GM23338 (cell line): ENCODE results near the gene GLIS2. TPM values are rescaled to one million over a fixed set of nuclear protein-coding genes. Genes with fewer than 3 reads are reported as not detected.
A peak's percentile ranks its signal among the peaks of the same experiment; 100 is the strongest.

Source experiments
- ATAC-seq: fragments of 200-7000 bp; cut with Tn5 transposase; 3 replicates; pipeline ENCODE4 v1.9.1; 2020
- DNase-seq: peaks from one replicate; pipeline ENCODE4 v3.0.0-alpha.2; 2015; ENCODE audit warnings: low spot score
- H2AFZ ChIP-seq: fragments of 200-600 bp; sonication (generic); 2 replicates; pipeline ENCODE4 v1.8.0; 2016; ENCODE audit warnings: antibody characterized with exemption, mild to moderate bottlenecking, moderate library complexity
- H3F3A ChIP-seq: fragments of 200-600 bp; sonication (generic); replicated peaks from 2 replicates; pipeline ENCODE4 v1.8.0; 2017; ENCODE audit warnings: antibody characterized with exemption, mixed run types, low read depth
- H3K27ac ChIP-seq: fragments of 200-600 bp; sonication (generic); 2 replicates; pipeline ENCODE4 v1.6.1; 2016; ENCODE audit warnings: low read depth
- H3K27me3 ChIP-seq: fragments of 200-600 bp; sonication (generic); 2 replicates; pipeline ENCODE4 v1.8.0; 2016; ENCODE audit warnings: mild to moderate bottlenecking, mixed run types, moderate library complexity; ENCODE audit not compliant: insufficient read depth
- H3K36me3 ChIP-seq: fragments of 200-600 bp; sonication (generic); 2 replicates; pipeline ENCODE4 v1.8.0; 2016; ENCODE audit warnings: mild to moderate bottlenecking; ENCODE audit not compliant: insufficient read depth
- H3K4me1 ChIP-seq: fragments of 200-600 bp; sonication (generic); 2 replicates; pipeline ENCODE4 v1.8.0; 2016; ENCODE audit warnings: mild to moderate bottlenecking, moderate library complexity; ENCODE audit not compliant: insufficient read depth
- H3K4me2 ChIP-seq: fragments of 200-600 bp; sonication (generic); 2 replicates; pipeline ENCODE4 v1.7.1; 2017; ENCODE audit warnings: mixed run types
- H3K4me3 ChIP-seq: fragments of 200-600 bp; sonication (generic); 2 replicates; pipeline ENCODE4 v1.6.1; 2016; ENCODE audit warnings: mixed run types
- H3K79me2 ChIP-seq: fragments of 200-600 bp; sonication (generic); replicated peaks from 2 replicates; pipeline ENCODE4 v1.8.0; 2017; ENCODE audit warnings: mild to moderate bottlenecking; ENCODE audit not compliant: insufficient read depth
- H3K9me2 ChIP-seq: fragments of 200-600 bp; sonication (generic); 2 replicates; pipeline ENCODE4 v1.8.0; 2017; ENCODE audit not compliant: insufficient read depth
- H4K20me1 ChIP-seq: fragments of 200-600 bp; sonication (generic); replicated peaks from 2 replicates; pipeline ENCODE4 v1.8.0; 2017; ENCODE audit warnings: mild to moderate bottlenecking; ENCODE audit not compliant: insufficient read depth
- H3K27ac Mint-ChIP-seq: 2 replicates; pipeline ENCODE4 v1.8.0; 2020; ENCODE audit warnings: inconsistent platforms, mild to moderate bottlenecking, moderate library complexity, mixed read lengths
- H3K27me3 Mint-ChIP-seq: 3 replicates; pipeline ENCODE4 v1.8.0; 2022; ENCODE audit warnings: low read depth, mild to moderate bottlenecking, moderate library complexity, mixed read lengths, inconsistent platforms; ENCODE audit not compliant: insufficient read depth, poor library complexity
- H3K36me3 Mint-ChIP-seq: 3 replicates; pipeline ENCODE4 v1.8.0; 2021; ENCODE audit warnings: low read depth, mild to moderate bottlenecking, inconsistent platforms, moderate library complexity, mixed read lengths
- H3K4me1 Mint-ChIP-seq: 3 replicates; pipeline ENCODE4 v1.8.0; 2020; ENCODE audit warnings: mild to moderate bottlenecking, inconsistent platforms, mixed read lengths
- H3K4me3 Mint-ChIP-seq: 3 replicates; pipeline ENCODE4 v1.8.0; 2021; ENCODE audit warnings: moderate library complexity, mild to moderate bottlenecking, inconsistent platforms, mixed read lengths
- H3K9me3 Mint-ChIP-seq: 3 replicates; pipeline ENCODE4 v1.8.0; 2020; ENCODE audit warnings: moderate library complexity, mild to moderate bottlenecking, inconsistent platforms, mixed read lengths
- CREB1 ChIP-seq: fragments of 250-450 bp; sonication (Bioruptor Pico); IDR thresholded peaks from 2 replicates; pipeline ENCODE4 v1.5.0; 2020; ENCODE audit warnings: low read depth, mild to moderate bottlenecking, moderate library complexity
- EZH2 ChIP-seq: fragments of 200-600 bp; sonication (generic); IDR thresholded peaks from one replicate; pipeline ENCODE4 v1.8.0; 2017; ENCODE audit warnings: antibody characterized with exemption, mild to moderate bottlenecking, low read depth; ENCODE audit not compliant: unreplicated experiment
- JUNB ChIP-seq: IDR thresholded peaks from one replicate; pipeline ENCODE4 v1.6.1; 2016; ENCODE audit warnings: antibody characterized with exemption; ENCODE audit not compliant: unreplicated experiment
- NANOG ChIP-seq: IDR thresholded peaks from 2 replicates; pipeline ENCODE4 v1.6.1; 2016; ENCODE audit warnings: antibody characterized with exemption, borderline replicate concordance
- POLR2AphosphoS5 ChIP-seq: IDR thresholded peaks from 2 replicates; pipeline ENCODE4 v1.6.1; 2016; ENCODE audit warnings: antibody characterized with exemption, low read depth
- STAT1 ChIP-seq: IDR thresholded peaks from one replicate; pipeline ENCODE4 v1.6.1; 2016; ENCODE audit warnings: antibody characterized with exemption; ENCODE audit not compliant: unreplicated experiment
- ZNF331 ChIP-seq: fragments of 250-450 bp; sonication (Bioruptor Pico); IDR thresholded peaks from 2 replicates; pipeline ENCODE4 v1.5.0; 2020; ENCODE audit warnings: low read depth, mild to moderate bottlenecking, moderate library complexity
- polyA plus RNA-seq: library from polyadenylated mRNA; unstranded; fragments of >200 nt; fragmentation: Nextera tagmentation; extraction: Ambion mirVana; gene quantifications from 2 replicates; pipeline ENCODE4 v1.2.1, GENCODE V29; 2016
- total RNA-seq: library from RNA; depleted of rRNA; stranded (reverse); fragments of >200 nt; shearing (Covaris generic); gene quantifications from 2 replicates; pipeline ENCODE4 v1.2.3, GENCODE V29; 2014
- TF ChIP-seq, protein P1 (sequence below), 2 experiments: fragments of 200-600 bp in 1 of 2; sonication (generic) in 1 of 2; conservative IDR thresholded peaks; 2 replicates each; pipeline versions ENCODE4 v1.5.1 to v1.6.1; 2016 to 2017; ENCODE audit warnings: antibody characterized with exemption in 2 of 2, low read depth in 2 of 2, mild to moderate bottlenecking in 2 of 2, moderate library complexity in 1 of 2
- TF ChIP-seq, protein P2 (sequence below): IDR thresholded peaks from 2 replicates; pipeline ENCODE4 v1.6.1; 2016; ENCODE audit warnings: antibody characterized with exemption
- TF ChIP-seq, protein P3 (sequence below): IDR thresholded peaks from one replicate; pipeline ENCODE4 v1.6.1; 2018; ENCODE audit warnings: antibody characterized with exemption; ENCODE audit not compliant: unreplicated experiment

The GLIS2 gene
- total and polyA plus RNA-seq, 2 experiments from 2014 or later, result 8.2 to 10.2 TPM

DNA sequence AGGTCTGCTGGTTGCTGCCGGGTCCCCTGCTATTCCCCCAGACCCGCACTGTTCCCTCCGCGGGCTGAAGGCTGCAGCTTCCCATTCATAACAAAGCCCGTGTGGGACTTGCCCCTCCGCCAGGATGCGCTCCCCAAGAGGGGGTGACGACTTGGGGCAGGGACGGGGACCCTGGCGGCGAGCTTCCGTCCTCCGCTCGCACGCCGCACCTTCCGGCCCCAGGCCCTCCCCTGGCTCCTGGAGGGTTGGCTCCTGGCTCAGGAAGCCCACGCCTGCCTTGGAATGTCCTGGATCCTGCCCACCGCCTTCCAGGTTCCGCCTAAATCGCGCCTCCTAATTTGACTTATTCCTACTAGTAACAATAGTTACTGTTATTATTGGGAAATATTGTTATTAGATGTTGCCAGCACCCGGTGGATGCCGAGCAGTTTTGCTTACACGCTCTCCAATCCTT is 42.0 kb upstream of the GLIS2 start:
- H2AFZ ChIP-seq, result peak overlapping the region; percentile 58
- peaks cover under 1% of the 10 kb centered on the region for H4K20me1 ChIP-seq
- peak overlapping the region; percentile 94 for H3K27ac Mint-ChIP-seq
- peak overlapping the region; percentile 94 for H3K4me3 Mint-ChIP-seq
- peaks cover 10% of the 10 kb centered on the region for H3K4me1 ChIP-seq
- H3F3A ChIP-seq, result peaks cover 27% of the 10 kb centered on the region
- H3K9me3 Mint-ChIP-seq, result peaks cover 4% of the 10 kb centered on the region; the same call in 2 of the 3 replicates
- H3K4me1 Mint-ChIP-seq, result peaks cover 14% of the 10 kb centered on the region
- DNase-seq (peak; percentile 94), ATAC-seq (peak; percentile 61)
- H3K27me3 ChIP-seq, result no peaks in the 10 kb centered on the region
- H3K27ac ChIP-seq, result peak overlapping the region; percentile 99
- peaks cover 22% of the 10 kb centered on the region for H3K36me3 Mint-ChIP-seq
- H3K9me2 ChIP-seq, result no peaks in the 10 kb centered on the region
- peaks cover 38% of the 10 kb centered on the region for H3K79me2 ChIP-seq
- TF ChIP-seq ZNF331 (no peak), STAT1 (no peak), POLR2AphosphoS5 (peak; percentile 63; the same call in 1 of the 2 replicates), CREB1 (CRISPR knock-in tag) (0 out of 2 replicates have a peak, but pooled peaks have one; percentile 43)
- TF ChIP-seq, protein P1, sequence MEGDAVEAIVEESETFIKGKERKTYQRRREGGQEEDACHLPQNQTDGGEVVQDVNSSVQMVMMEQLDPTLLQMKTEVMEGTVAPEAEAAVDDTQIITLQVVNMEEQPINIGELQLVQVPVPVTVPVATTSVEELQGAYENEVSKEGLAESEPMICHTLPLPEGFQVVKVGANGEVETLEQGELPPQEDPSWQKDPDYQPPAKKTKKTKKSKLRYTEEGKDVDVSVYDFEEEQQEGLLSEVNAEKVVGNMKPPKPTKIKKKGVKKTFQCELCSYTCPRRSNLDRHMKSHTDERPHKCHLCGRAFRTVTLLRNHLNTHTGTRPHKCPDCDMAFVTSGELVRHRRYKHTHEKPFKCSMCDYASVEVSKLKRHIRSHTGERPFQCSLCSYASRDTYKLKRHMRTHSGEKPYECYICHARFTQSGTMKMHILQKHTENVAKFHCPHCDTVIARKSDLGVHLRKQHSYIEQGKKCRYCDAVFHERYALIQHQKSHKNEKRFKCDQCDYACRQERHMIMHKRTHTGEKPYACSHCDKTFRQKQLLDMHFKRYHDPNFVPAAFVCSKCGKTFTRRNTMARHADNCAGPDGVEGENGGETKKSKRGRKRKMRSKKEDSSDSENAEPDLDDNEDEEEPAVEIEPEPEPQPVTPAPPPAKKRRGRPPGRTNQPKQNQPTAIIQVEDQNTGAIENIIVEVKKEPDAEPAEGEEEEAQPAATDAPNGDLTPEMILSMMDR (conservative IDR thresholded peaks at IDR 0.05; ENCODE audit: low read depth in 2 of 2), result peak; percentile 52 to 60
- TF ChIP-seq, protein P2, sequence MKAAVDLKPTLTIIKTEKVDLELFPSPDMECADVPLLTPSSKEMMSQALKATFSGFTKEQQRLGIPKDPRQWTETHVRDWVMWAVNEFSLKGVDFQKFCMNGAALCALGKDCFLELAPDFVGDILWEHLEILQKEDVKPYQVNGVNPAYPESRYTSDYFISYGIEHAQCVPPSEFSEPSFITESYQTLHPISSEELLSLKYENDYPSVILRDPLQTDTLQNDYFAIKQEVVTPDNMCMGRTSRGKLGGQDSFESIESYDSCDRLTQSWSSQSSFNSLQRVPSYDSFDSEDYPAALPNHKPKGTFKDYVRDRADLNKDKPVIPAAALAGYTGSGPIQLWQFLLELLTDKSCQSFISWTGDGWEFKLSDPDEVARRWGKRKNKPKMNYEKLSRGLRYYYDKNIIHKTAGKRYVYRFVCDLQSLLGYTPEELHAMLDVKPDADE, result peak; percentile 47; the same call in 1 of the 2 replicates
- H3K4me3 ChIP-seq, result peak overlapping the region; percentile 97
- peak overlapping the region; percentile 90 for H3K4me2 ChIP-seq
- no peaks in the 10 kb centered on the region for H3K36me3 ChIP-seq
- peaks cover 27% of the 10 kb centered on the region for H3K27me3 Mint-ChIP-seq

DNA sequence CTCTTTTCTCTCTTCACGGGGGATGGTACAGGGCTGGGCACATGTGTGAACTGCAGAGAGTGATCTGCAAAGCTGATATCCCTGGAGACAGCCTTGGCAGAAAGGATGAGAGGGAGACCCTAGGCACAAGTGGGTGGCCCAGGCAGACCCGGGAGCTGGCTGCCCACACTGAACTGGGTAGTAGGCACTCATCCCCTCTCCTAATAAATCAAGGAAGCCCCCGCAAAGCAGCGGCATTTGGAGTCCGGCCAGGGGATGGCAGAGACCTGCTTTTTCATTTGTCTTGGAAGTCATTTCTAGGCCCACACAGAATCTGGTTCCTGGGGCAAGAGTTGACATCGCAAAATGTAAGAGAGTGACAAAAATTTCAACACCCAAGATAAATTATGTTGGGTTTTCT is 40.0 kb upstream of the GLIS2 start:
- peaks cover 1% of the 10 kb centered on the region for H3K4me1 ChIP-seq
- no peaks in the 10 kb centered on the region; the same call in 1 of the 2 replicates for H4K20me1 ChIP-seq
- H3F3A ChIP-seq, result peaks cover 27% of the 10 kb centered on the region
- no peak overlapping the region for H2AFZ ChIP-seq
- Mint-ChIP-seq H3K27ac (no peak overlapping the region), H3K27me3 (peaks cover 26% of the 10 kb centered on the region), H3K9me3 (peaks cover 11% of the 10 kb centered on the region), H3K4me3 (no peak overlapping the region), H3K36me3 (peaks cover 13% of the 10 kb centered on the region), H3K4me1 (peaks cover 8% of the 10 kb centered on the region)
- DNase-seq (no peak), ATAC-seq (no peak)
- no peak overlapping the region for H3K4me3 ChIP-seq
- no peaks in the 10 kb centered on the region for H3K36me3 ChIP-seq
- H3K4me2 ChIP-seq, result no peak overlapping the region
- no peaks in the 10 kb centered on the region for H3K9me2 ChIP-seq
- no peak overlapping the region for H3K27ac ChIP-seq
- peaks cover 18% of the 10 kb centered on the region for H3K79me2 ChIP-seq
- no peaks in the 10 kb centered on the region for H3K27me3 ChIP-seq
- TF ChIP-seq EZH2, result no peak
- TF ChIP-seq STAT1, result no peak
- TF ChIP-seq, protein P3, sequence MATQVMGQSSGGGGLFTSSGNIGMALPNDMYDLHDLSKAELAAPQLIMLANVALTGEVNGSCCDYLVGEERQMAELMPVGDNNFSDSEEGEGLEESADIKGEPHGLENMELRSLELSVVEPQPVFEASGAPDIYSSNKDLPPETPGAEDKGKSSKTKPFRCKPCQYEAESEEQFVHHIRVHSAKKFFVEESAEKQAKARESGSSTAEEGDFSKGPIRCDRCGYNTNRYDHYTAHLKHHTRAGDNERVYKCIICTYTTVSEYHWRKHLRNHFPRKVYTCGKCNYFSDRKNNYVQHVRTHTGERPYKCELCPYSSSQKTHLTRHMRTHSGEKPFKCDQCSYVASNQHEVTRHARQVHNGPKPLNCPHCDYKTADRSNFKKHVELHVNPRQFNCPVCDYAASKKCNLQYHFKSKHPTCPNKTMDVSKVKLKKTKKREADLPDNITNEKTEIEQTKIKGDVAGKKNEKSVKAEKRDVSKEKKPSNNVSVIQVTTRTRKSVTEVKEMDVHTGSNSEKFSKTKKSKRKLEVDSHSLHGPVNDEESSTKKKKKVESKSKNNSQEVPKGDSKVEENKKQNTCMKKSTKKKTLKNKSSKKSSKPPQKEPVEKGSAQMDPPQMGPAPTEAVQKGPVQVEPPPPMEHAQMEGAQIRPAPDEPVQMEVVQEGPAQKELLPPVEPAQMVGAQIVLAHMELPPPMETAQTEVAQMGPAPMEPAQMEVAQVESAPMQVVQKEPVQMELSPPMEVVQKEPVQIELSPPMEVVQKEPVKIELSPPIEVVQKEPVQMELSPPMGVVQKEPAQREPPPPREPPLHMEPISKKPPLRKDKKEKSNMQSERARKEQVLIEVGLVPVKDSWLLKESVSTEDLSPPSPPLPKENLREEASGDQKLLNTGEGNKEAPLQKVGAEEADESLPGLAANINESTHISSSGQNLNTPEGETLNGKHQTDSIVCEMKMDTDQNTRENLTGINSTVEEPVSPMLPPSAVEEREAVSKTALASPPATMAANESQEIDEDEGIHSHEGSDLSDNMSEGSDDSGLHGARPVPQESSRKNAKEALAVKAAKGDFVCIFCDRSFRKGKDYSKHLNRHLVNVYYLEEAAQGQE, result no peak
- TF ChIP-seq, protein P2, result no peak
- TF ChIP-seq NANOG, result no peak
- TF ChIP-seq, protein P1 (conservative IDR thresholded peaks at IDR 0.05; ENCODE audit: low read depth in 2 of 2), result no peak
- TF ChIP-seq JUNB, result no peak
- TF ChIP-seq POLR2AphosphoS5, result no peak
